Activated CD4-positive, alpha-beta memory T cell treated with anti-CD3 and anti-CD28 coated beads, Interleukin-2, amount 10 ng/mL, durations not matched to agents 7 days and 5 days (primary cell): ENCODE measurements around the gene NEDD4L. TPM values are rescaled to one million over a fixed set of nuclear protein-coding genes. Genes with fewer than 3 reads are reported as not detected.

Source experiments
- CTCF ChIA-PET: fragments of 350-600 bp; sonication (Branson Sonifier 250); formaldehyde crosslinking; loops from one replicate; lab custom pipeline; 2021; ENCODE audit warnings: antibody characterized with exemption, inconsistent platforms; lab: Charles Lee
- POLR2A ChIA-PET: fragments of 350-600 bp; sonication (Branson Sonifier 250); formaldehyde crosslinking; loops from one replicate; lab custom pipeline; 2021; ENCODE audit warnings: antibody characterized with exemption; lab: Charles Lee
- DNase-seq: peaks from one replicate; pipeline ENCODE4 v3.0.0-alpha.2; 2020
- H3K27ac Mint-ChIP-seq: one replicate; pipeline ENCODE4 v1.8.0; 2021; ENCODE audit warnings: mild to moderate bottlenecking, mixed read lengths
- H3K27me3 Mint-ChIP-seq: one replicate; pipeline ENCODE4 v1.8.0; 2021; ENCODE audit warnings: mixed read lengths
- H3K36me3 Mint-ChIP-seq: one replicate; pipeline ENCODE4 v1.8.0; 2021; ENCODE audit warnings: low read depth, mixed read lengths
- H3K4me1 Mint-ChIP-seq: one replicate; pipeline ENCODE4 v1.8.0; 2021; ENCODE audit warnings: mixed read lengths
- H3K4me3 Mint-ChIP-seq: one replicate; pipeline ENCODE4 v1.8.0; 2021; ENCODE audit warnings: mild to moderate bottlenecking, mixed read lengths
- H3K9me3 Mint-ChIP-seq: one replicate; pipeline ENCODE4 v1.8.0; 2021; ENCODE audit warnings: mixed read lengths
- total RNA-seq, 2 experiments: library from RNA; stranded (reverse); gene quantifications; one replicate each; pipeline ENCODE4 v1.2.3, GENCODE V29; 2021

Gene NEDD4L
- total RNA-seq, 2 experiments from 2014 or later: 4.6 to 5.8 TPM

DNA sequence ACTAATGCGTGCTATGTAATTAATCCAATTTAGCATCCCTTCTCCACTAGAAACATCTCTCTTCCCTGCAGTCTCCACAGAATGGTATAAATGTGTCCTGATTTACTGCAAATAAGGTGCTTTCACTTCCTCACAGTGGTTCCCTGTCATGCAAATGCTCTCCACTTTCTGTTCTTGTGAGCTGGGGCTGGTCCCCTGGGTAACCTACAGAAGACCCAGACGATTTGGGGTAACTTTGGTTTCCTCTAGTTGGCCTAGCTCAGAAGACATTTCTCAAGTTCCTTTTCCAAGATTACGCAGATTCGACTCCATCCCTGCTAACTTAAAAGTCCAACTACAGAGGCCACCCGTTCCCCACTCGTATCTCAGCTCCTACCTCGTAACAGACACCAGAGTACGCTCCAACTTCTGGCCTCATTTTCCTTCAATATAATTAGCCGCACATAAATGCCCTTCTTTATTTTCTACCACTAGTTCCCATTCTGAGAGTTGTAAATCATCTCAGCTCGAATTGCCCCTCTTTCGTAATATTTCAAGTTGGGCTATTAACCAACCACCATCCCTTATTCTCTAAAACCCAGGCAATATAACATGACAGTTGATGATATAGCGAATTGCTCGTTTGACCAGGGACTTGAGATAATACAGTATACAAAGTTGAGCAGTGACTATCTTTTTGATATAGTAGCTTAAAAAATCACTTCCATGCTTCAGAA is 28.8 kb upstream of the NEDD4L start:
- Mint-ChIP-seq H3K27me3 (peaks cover 16% of the 10 kb centered on the region), H3K4me1 (no peaks in the 10 kb centered on the region), H3K27ac (no peak overlapping the region), H3K36me3 (no peaks in the 10 kb centered on the region), H3K9me3 (no peaks in the 10 kb centered on the region), H3K4me3 (no peak overlapping the region)
- ChIA-PET POLR2A (no interaction called here), CTCF (no interaction called here)
- DNase-seq: no peak

DNA sequence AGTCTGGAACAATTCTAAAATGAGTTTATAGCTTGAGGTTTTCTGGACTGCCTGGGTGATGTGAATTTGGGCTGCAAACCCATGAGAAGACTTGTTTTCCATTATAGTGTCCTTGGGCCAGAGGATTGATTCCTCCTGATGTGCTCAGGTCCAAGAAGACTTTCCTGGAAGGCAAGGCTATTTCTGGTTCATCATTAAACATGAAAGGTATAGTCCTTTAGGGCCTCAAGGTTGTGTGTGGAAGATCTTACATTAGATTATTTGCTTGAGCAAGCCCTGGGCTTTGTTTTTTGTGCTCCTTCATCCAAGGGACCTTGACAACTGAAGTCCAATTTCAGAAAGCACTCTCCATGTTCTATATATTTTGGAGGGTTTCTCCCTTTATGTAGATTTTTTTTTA is 26.8 kb upstream of the NEDD4L start:
- Mint-ChIP-seq H3K9me3 (no peaks in the 10 kb centered on the region), H3K36me3 (no peaks in the 10 kb centered on the region), H3K27ac (no peak overlapping the region), H3K27me3 (peaks cover 12% of the 10 kb centered on the region), H3K4me1 (no peaks in the 10 kb centered on the region), H3K4me3 (no peak overlapping the region)
- CTCF ChIA-PET: no interaction called here
- no peak for DNase-seq
- POLR2A ChIA-PET: no interaction called here

DNA sequence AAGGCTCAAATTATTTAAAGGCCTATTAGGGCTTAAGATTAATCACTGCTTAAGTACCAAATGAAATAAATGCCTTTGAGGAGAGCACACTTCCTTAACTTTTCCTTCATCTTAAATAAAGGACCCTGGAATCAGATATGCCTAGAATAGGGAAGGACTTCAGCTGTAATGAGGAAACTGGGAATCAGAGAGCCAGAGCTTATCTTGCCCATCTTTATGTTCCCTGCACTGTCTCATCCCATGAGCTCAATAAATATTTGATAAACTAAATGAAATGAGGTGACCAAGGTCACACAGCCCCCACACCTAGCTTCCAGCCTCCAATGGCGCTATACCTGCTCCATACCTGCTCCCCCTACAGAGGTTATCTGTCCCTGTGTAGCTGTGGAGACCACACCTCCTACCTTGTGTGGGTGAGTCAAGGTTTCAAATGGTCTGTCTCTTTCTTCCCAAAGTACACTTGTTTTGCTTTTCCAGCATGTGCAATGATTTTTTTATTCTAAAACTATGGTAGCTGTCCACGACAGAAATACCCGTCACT is 23.4 kb upstream of the NEDD4L start:
- ChIA-PET POLR2A (no interaction called here), CTCF (interaction anchor here (0.9 to 1.3 kb wide), 2 partner anchors 23 kb away, joined by 3 to 5 read pairs; partner anchors contain the start of gene NEDD4L)
- H3K27ac Mint-ChIP-seq: no peak overlapping the region
- H3K4me3 Mint-ChIP-seq: no peak overlapping the region
- H3K9me3 Mint-ChIP-seq: no peaks in the 10 kb centered on the region
- peaks cover 3% of the 10 kb centered on the region for H3K27me3 Mint-ChIP-seq
- DNase-seq: no peak
- H3K4me1 Mint-ChIP-seq: no peaks in the 10 kb centered on the region
- H3K36me3 Mint-ChIP-seq: no peaks in the 10 kb centered on the region

DNA sequence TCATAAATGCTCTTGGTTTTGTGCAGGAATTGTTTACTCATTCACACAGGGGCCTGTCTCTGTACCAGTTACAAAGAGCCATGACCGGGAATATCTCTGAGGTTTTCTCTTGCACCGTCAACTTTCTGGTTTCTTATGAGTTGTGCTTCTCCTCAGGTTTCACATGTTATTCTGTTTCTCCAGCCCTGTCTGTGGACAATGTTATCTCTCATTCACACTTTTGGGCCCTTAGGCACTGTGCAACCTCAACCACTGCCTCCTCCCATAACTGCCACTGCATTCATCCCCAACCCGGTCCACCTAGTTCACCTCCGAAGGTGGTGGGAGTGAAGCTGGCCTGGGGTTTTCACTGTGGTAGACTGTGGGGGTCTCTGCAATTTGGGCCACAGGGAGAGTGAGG is 22.5 kb upstream of the NEDD4L start:
- CTCF ChIA-PET: interaction anchor here (1.3 kb wide), 1 partner anchor 22 kb away, joined by 5 read pairs; the partner anchor contains the start of gene NEDD4L

DNA sequence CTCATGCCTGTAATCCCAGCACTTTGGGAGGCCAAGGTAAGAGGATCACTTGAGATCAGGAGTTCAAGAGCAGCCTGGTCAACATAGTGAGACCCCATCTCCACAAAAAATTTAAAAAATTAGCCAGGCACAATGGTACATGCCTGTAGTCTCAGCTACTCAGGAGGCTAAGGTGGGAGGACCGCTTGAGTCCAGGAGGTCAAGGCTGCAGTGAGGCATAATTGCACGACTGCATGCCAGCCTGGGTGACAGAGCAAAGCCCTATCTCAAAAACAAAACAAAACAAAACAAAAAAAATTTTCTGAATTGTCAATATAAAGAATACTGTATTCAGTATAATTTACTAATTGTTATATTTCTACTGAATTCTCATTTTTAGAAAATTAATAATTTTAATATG is 20.9 kb upstream of the NEDD4L start:
- ChIA-PET POLR2A (no interaction called here), CTCF (no interaction called here)
- Mint-ChIP-seq H3K4me3 (no peak overlapping the region), H3K9me3 (no peaks in the 10 kb centered on the region), H3K27ac (no peak overlapping the region), H3K4me1 (no peaks in the 10 kb centered on the region), H3K27me3 (peaks cover 4% of the 10 kb centered on the region), H3K36me3 (no peaks in the 10 kb centered on the region)
- no peak for DNase-seq

More for the DNA sequence above, 22.5 kb upstream of the NEDD4L start:
- POLR2A ChIA-PET: no interaction called here
- no peak overlapping the region for H3K27ac Mint-ChIP-seq
- no peak overlapping the region for H3K4me3 Mint-ChIP-seq
- H3K4me1 Mint-ChIP-seq: no peaks in the 10 kb centered on the region
- DNase-seq: no peak
- no peaks in the 10 kb centered on the region for H3K36me3 Mint-ChIP-seq
- H3K27me3 Mint-ChIP-seq: peaks cover 4% of the 10 kb centered on the region
- no peaks in the 10 kb centered on the region for H3K9me3 Mint-ChIP-seq

DNA sequence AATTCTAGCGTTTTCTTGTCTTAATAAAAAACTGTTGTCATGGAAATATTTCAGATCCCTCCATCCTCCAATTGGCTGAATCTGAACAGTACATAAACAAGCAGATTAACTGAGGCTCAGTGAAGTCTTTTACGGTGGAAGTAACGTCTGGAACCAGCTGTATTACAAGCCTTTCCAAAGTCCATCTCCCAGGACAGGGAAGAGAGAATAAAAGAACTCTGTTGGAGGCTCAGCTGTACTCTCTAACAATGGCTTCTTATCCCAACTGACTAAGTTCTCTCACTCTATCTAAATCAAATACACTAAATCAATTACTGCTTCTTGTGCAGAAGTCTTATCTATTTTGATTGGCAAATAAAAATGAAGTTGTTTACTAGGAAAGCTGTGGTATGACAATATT is 19.9 kb upstream of the NEDD4L start:
- Mint-ChIP-seq H3K4me1 (no peaks in the 10 kb centered on the region), H3K4me3 (no peak overlapping the region), H3K27me3 (peaks cover 4% of the 10 kb centered on the region), H3K9me3 (no peaks in the 10 kb centered on the region), H3K36me3 (no peaks in the 10 kb centered on the region), H3K27ac (no peak overlapping the region)
- no peak for DNase-seq
- ChIA-PET POLR2A (no interaction called here), CTCF (no interaction called here)

DNA sequence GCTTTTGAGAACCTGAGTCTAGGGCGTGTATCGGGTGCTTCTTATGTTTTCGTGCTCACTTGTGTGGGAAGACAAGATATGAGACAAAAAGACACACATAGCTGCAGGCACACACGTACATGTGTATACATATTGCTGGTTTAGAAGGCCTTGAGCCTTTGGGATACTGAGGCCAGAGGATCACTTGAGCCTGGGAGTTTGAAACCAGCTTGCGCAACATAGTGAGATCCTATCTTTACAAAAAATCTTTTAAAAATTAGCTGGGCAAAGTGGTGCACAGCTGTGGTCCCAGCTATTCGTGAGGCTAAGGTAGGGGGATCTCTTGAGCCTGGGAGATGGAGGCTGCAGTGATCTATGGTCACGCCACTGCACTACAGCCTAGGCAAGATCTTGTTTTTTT is 18.8 kb upstream of the NEDD4L start:
- Mint-ChIP-seq H3K9me3 (no peaks in the 10 kb centered on the region), H3K27ac (no peak overlapping the region), H3K36me3 (no peaks in the 10 kb centered on the region), H3K4me3 (no peak overlapping the region), H3K27me3 (peaks cover 4% of the 10 kb centered on the region), H3K4me1 (no peaks in the 10 kb centered on the region)
- no peak for DNase-seq
- ChIA-PET POLR2A (no interaction called here), CTCF (no interaction called here)

DNA sequence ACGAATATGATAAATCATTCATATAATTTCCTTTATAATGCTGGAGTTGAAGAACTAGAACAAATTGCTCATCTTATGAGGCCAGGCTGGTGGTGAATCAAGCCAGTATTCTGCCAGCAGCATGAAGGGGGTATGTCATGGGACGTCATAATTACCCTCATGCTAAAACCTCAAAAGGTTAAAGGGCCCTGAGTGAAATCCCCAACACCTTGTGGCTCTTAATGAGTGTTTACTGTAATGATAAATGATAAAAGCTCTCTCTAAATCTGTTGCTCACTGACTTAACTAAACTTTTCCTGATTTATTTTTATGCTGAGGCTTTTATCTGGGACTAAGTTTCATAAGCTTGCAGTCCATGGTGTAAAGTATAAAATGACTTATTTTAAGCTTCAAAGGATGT is 18.3 kb upstream of the NEDD4L start:
- Mint-ChIP-seq H3K9me3 (no peaks in the 10 kb centered on the region), H3K4me1 (no peaks in the 10 kb centered on the region), H3K27ac (no peak overlapping the region), H3K4me3 (no peak overlapping the region), H3K27me3 (peaks cover 4% of the 10 kb centered on the region), H3K36me3 (no peaks in the 10 kb centered on the region)
- no peak for DNase-seq
- CTCF ChIA-PET: no interaction called here
- POLR2A ChIA-PET: no interaction called here

DNA sequence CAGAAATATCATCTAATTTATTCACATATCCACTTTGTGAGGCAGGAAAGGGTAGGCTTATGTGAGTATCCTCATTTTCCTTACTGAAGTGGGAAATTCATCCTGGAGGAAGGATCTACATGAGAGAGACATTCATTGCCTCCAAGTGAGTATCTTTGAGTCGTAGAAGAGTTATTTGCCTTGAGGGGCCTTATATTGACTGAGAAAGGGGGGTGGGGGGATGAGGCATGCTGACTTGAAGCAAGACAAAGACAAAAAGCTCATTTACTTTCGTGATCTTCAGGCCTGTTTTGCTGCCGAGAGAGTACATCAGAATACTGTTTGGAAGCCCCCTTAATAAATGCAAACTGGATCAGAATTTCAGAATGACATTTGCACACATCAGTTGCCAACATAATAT is 17.6 kb upstream of the NEDD4L start:
- ChIA-PET POLR2A (no interaction called here), CTCF (no interaction called here)
- Mint-ChIP-seq H3K27ac (no peak overlapping the region), H3K9me3 (no peaks in the 10 kb centered on the region), H3K27me3 (peaks cover 4% of the 10 kb centered on the region), H3K4me3 (no peak overlapping the region), H3K36me3 (no peaks in the 10 kb centered on the region), H3K4me1 (no peaks in the 10 kb centered on the region)
- DNase-seq: no peak

DNA sequence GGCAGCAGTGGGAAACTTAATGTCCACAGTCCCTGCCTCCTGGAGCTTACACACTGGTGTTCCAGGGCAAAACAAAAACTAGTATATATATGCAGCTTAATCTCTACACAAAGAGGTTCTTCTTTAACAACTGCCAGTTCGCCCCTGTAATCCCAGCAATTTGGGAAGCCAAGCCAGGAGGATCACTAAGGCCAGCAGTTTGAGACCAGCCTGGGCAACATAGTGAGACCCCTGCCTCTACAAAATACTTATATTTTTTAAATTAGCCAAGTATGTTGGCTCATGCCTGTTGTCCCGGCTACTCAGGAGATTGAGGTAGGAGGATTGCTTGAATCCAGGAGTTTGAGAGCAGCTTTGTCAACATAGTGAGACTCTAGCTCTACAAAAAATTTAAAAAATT is 17.2 kb upstream of the NEDD4L start:
- ChIA-PET CTCF (no interaction called here), POLR2A (no interaction called here)
- Mint-ChIP-seq H3K36me3 (no peaks in the 10 kb centered on the region), H3K27me3 (peaks cover 4% of the 10 kb centered on the region), H3K9me3 (no peaks in the 10 kb centered on the region), H3K4me1 (no peaks in the 10 kb centered on the region), H3K4me3 (no peak overlapping the region), H3K27ac (no peak overlapping the region)
- no peak for DNase-seq

DNA sequence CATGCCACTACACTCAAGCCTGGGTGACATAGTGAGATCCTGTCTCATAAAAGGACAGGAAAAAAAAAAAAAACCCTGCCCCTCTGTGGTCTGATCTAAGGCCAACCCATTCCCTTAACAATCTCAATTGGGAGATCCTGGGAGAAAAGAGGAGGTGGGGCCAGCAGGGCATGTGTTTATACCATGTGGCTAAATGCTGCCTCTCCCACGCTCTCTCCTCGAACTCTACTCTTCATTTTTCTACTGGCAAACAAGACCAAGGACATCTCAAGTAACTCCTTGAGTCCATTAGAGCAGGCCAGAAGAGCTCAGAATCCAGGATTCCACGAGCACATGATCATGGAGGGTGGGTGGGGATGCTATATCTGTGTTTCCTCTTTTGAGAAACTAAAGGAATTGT is 16.7 kb upstream of the NEDD4L start:
- no peaks in the 10 kb centered on the region for H3K9me3 Mint-ChIP-seq
- no peaks in the 10 kb centered on the region for H3K4me1 Mint-ChIP-seq
- H3K4me3 Mint-ChIP-seq: no peak overlapping the region
- peaks cover 4% of the 10 kb centered on the region for H3K27me3 Mint-ChIP-seq
- no peak overlapping the region for H3K27ac Mint-ChIP-seq
- ChIA-PET CTCF (no interaction called here), POLR2A (no interaction called here)
- H3K36me3 Mint-ChIP-seq: no peaks in the 10 kb centered on the region
- no peak for DNase-seq

DNA sequence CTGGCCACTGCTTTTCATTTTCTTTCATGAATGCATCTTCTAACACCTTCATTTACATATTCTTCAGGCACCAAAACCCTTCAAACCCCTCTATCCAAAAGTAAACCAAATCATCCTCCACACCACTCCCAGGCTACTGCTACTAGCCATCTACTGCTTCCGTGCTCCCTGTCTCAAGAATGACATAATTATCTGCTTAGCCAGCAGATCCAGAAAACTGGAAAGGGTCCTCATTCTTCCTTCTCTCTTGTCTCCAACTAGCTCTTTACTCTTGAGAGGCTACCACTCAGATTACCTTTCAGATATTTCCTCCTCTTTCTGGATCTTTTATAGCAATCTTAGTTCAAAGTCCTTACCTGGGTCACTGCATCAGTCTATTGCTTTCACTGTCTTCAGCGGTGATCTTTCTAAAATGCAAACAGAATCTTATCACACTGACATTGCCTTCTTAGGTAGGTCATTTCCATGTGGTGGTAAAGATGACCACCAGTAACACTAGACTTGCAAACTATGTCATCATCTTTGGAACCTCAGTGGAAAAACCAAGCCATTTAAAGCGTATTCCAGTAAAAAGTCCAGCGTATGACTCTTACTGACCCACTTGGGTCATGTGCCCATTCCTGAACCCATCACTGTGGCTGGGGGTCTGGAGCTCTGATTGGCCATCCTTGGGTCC is 15.8 kb upstream of the NEDD4L start:
- ChIA-PET POLR2A (no interaction called here), CTCF (no interaction called here)
- H3K4me3 Mint-ChIP-seq: no peak overlapping the region
- H3K36me3 Mint-ChIP-seq: no peaks in the 10 kb centered on the region
- H3K27ac Mint-ChIP-seq: no peak overlapping the region
- H3K27me3 Mint-ChIP-seq: peaks cover 4% of the 10 kb centered on the region
- no peaks in the 10 kb centered on the region for H3K9me3 Mint-ChIP-seq
- H3K4me1 Mint-ChIP-seq: no peaks in the 10 kb centered on the region
- DNase-seq: no peak

DNA sequence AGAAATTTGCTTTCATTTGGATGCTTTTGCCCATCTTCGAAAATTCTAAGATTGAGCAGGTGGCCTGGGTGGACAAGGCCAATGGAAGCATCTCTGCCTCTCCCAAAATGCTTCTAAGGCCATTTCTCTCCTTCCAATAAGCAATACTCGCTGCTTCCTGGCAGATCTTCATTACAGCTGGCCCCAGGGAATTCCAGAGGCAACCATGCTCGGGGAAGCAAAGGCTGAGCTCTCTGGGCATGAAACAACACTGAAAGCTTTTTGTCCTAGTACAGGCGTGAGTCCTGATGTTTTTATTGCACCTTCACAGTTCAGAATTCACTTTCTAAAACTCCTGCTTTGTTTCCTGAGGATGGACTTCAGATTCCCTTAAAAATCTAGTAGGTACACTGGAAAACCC is 11.8 kb upstream of the NEDD4L start:
- POLR2A ChIA-PET: no interaction called here
- no peaks in the 10 kb centered on the region for H3K9me3 Mint-ChIP-seq

More for the DNA sequence above, 11.8 kb upstream of the NEDD4L start:
- H3K4me3 Mint-ChIP-seq: no peak overlapping the region
- peaks cover 12% of the 10 kb centered on the region for H3K27me3 Mint-ChIP-seq
- no peak overlapping the region for H3K27ac Mint-ChIP-seq
- no peaks in the 10 kb centered on the region for H3K36me3 Mint-ChIP-seq
- H3K4me1 Mint-ChIP-seq: no peaks in the 10 kb centered on the region
- CTCF ChIA-PET: interaction anchor here (0.6 to 1.2 kb wide), 2 partner anchors 11 to 1318 kb away, joined by 3 to 4 read pairs; no protein-coding TSS in a partner anchor
- no peak for DNase-seq
